Vagina (tissue), 2 donors: ENCODE data around the gene ERCC6L2.

Experiments used
- CTCF ChIP-seq, 3 experiments: fragments of 450-650 bp in 2 of 3; fragments of 200-600 bp in 1 of 3; sonication (generic) in 1 of 3; IDR thresholded peaks; one replicate each; pipeline ENCODE4 v1.5.1; 2017 to 2019; ENCODE audit warnings: antibody characterized with exemption in 3 of 3, mild to moderate bottlenecking in 2 of 3, moderate library complexity in 2 of 3
- POLR2AphosphoS5 ChIP-seq, 2 donors: sonication (generic); formaldehyde crosslinking; IDR thresholded peaks; one replicate each; pipeline ENCODE4 v1.9.0; 2017; ENCODE audit warnings: antibody characterized with exemption in 2 of 2, mild to moderate bottlenecking in 2 of 2, low read depth in 1 of 2; ENCODE audit not compliant: insufficient read depth in 1 of 2

- TF ChIP-seq POLR2AphosphoS5 (IDR thresholded peaks at IDR 0.05; ENCODE audit: insufficient read depth in 1 of 2, low read depth in 1 of 2) (no peak), CTCF (IDR thresholded peaks at IDR 0.05) (no peak)
Observed at GRCh38 chr9:95977371-95977770, 101.9 kb downstream of the ERCC6L2 start.
